Renal cortex interstitium (tissue), 15 donors: ENCODE measurements around the gene HDDC3. TPM values are rescaled to one million over a fixed set of nuclear protein-coding genes. Genes with fewer than 3 reads are reported as not detected.

Experiments used
- DNase-seq, 11 donors: peaks; one replicate each; pipeline ENCODE4 v3.0.0-alpha.2; 2013; ENCODE audit warnings: low read depth in 9 of 11, low spot score in 4 of 11; ENCODE audit errors: extremely low read depth in 1 of 11
- long read RNA-seq, 16 experiments: transcript quantifications; one replicate each; lab custom pipeline, GENCODE V29; 2026
- polyA plus RNA-seq, 3 donors: library from polyadenylated mRNA; unstranded; fragments of 120-200 nt; gene quantifications; one replicate each; pipeline ENCODE4 v1.2.1, GENCODE V29; 2013; ENCODE audit not compliant: insufficient read length in 3 of 3

HDDC3 gene, protein sequence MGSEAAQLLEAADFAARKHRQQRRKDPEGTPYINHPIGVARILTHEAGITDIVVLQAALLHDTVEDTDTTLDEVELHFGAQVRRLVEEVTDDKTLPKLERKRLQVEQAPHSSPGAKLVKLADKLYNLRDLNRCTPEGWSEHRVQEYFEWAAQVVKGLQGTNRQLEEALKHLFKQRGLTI
- 10 to 100 TPM; 15.6 to 21.0 (median 19.7) TPM for polyA plus RNA-seq
- long read RNA-seq, donor 1, transcript HDDC3-202 (4 exons, 1,880 nt) = major isoform, 5 of 7 reads
- long read RNA-seq, donor 1, partial matches to known transcripts = 0 of 7 reads
- long read RNA-seq, donor 1, other reads (novel, unspliced or antisense) = 0 of 7 reads
- long read RNA-seq, donor 2, partial matches to known transcripts = 0 of 6 reads
- long read RNA-seq, donor 2, other reads (novel, unspliced or antisense) = 0 of 6 reads
- long read RNA-seq, donor 3, full-length matches to known transcripts = 20 of 20 reads
- long read RNA-seq, donor 3, partial matches to known transcripts = 0 of 20 reads
- long read RNA-seq, donor 3, other reads (novel, unspliced or antisense) = 0 of 20 reads
- long read RNA-seq, donor 4, transcript HDDC3-202 (4 exons, 1,880 nt) = major isoform, 9 of 11 reads
- long read RNA-seq, donor 4, partial matches to known transcripts = 0 of 11 reads
- long read RNA-seq, donor 4, other reads (novel, unspliced or antisense) = 0 of 11 reads
- long read RNA-seq, donor 5 = 0 reads
- long read RNA-seq, donor 6, transcript HDDC3-202 (4 exons, 1,880 nt) = major isoform, 11 of 11 reads
- long read RNA-seq, donor 6, partial matches to known transcripts = 0 of 11 reads
- long read RNA-seq, donor 6, other reads (novel, unspliced or antisense) = 0 of 11 reads
- long read RNA-seq, donor 7, full-length matches to known transcripts = 10 of 10 reads
- long read RNA-seq, donor 7, partial matches to known transcripts = 0 of 10 reads
- long read RNA-seq, donor 7, other reads (novel, unspliced or antisense) = 0 of 10 reads
- long read RNA-seq, donor 8 = 0 reads
- long read RNA-seq, donor 9, transcript HDDC3-202 (4 exons, 1,880 nt) = major isoform, 5 of 6 reads
- long read RNA-seq, donor 9, partial matches to known transcripts = 0 of 6 reads
- long read RNA-seq, donor 9, other reads (novel, unspliced or antisense) = 0 of 6 reads
- long read RNA-seq, donor 10, transcript HDDC3-202 (4 exons, 1,880 nt) = major isoform, 9 of 108 reads
- long read RNA-seq, donor 10, partial matches to known transcripts = 98 of 108 reads
- long read RNA-seq, donor 10, other reads (novel, unspliced or antisense) = 0 of 108 reads
- long read RNA-seq, donor 11, transcript HDDC3-202 (4 exons, 1,880 nt) = major isoform, 5 of 8 reads
- long read RNA-seq, donor 11, partial matches to known transcripts = 0 of 8 reads
- long read RNA-seq, donor 11, other reads (novel, unspliced or antisense) = 0 of 8 reads
- long read RNA-seq, donor 12, full-length matches to known transcripts = 9 of 9 reads
- long read RNA-seq, donor 12, partial matches to known transcripts = 0 of 9 reads
- long read RNA-seq, donor 12, other reads (novel, unspliced or antisense) = 0 of 9 reads
- long read RNA-seq, donor 13 = 0 reads
- long read RNA-seq, donor 14, full-length matches to known transcripts = 14 of 30 reads
- long read RNA-seq, donor 14, partial matches to known transcripts = 9 of 30 reads
- long read RNA-seq, donor 14, other reads (novel, unspliced or antisense) = 7 of 30 reads
- long read RNA-seq, donor 15, full-length matches to known transcripts = 5 of 5 reads
- long read RNA-seq, donor 15, partial matches to known transcripts = 0 of 5 reads
- long read RNA-seq, donor 15, other reads (novel, unspliced or antisense) = 0 of 5 reads
- long read RNA-seq, donor 16, full-length matches to known transcripts = 26 of 261 reads
- long read RNA-seq, donor 16, partial matches to known transcripts = 220 of 261 reads
- long read RNA-seq, donor 16, other reads (novel, unspliced or antisense) = 15 of 261 reads

- DNase-seq = peak in 10 of 11 donors; percentile 63 to 84 (median 76)
Observed at GRCh38 chr15:90931828-90932659, at the start of gene HDDC3. HDDC3 (minus strand) TSS chr15:90932549; CDS start chr15:90932540, 9 bp downstream.

GRCh38 chr15:90982135-90982534 is 49.8 kb upstream of the HDDC3 start:
- no peak for DNase-seq

- DNase-seq = no peak
Observed at GRCh38 chr15:90981681-90982080, 49.3 kb upstream of the HDDC3 start.

DNA sequence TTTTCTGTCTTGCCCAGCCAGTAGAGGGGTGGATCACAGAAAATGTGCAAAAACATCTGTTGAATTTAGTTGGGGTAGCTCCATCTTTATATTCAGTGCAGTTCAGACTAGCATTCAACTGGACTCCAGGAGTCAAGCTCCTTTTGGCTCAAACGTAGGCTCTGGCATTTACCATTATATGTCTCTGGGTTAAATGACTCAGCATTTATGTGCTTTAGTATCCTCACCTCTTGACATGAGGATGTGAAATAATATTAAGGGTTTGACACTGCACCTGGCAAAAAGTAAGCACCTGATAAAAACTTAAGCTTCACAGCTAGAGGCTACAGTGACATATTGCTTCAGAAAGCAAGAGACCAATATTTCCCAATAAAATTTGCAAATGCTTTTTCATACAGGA is 47.2 kb upstream of the HDDC3 start:
- DNase-seq = no peak

- DNase-seq = no peak
Observed at GRCh38 chr15:90974216-90974615, 41.9 kb upstream of the HDDC3 start.

DNA sequence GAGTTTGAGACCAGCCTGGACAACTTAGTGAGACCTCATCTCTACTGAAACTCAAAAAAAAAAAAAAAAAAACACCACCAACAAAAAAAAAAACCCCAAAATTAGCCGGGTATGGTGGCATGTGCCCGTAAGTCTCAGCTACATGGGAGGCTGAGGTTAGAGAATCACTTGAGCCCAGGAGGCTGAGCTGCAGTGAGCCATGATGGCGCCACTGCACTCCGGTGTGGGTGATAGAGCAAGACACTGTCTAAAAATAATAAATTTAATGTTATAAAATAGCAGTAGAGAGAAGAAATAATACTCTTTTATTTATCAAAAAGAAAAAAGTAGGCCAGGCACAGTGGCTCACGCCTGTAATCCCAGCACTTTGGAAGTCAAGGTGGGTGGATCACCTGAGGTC is 39.8 kb upstream of the HDDC3 start:
- DNase-seq = no peak

DNA sequence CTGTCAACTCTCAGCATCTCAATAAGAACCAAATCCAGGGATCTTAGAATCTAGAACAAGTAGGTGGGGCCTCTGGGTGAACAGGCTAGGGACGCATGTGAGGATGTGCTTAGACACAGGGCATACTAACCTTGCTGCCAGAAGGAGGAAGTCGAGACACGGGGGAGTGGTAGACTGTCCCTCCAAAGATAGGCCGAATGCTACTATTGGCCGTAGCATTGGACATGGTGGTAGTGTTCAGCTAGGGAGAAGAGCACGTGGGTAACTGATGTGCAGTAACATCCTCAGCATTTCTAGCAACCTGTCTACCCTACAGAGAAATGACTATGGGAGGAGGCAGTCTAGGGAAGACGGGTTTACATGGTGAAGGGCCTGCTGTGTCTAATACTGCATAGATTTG is 37.9 kb upstream of the HDDC3 start:
- DNase-seq = no peak

- DNase-seq = no peak
Observed at GRCh38 chr15:90968434-90968833, 36.1 kb upstream of the HDDC3 start.

GRCh38 chr15:90967206-90967605 is 34.9 kb upstream of the HDDC3 start:
- no peak for DNase-seq

- no peak for DNase-seq
Observed at GRCh38 chr15:90966262-90966661, 33.9 kb upstream of the HDDC3 start.

DNA sequence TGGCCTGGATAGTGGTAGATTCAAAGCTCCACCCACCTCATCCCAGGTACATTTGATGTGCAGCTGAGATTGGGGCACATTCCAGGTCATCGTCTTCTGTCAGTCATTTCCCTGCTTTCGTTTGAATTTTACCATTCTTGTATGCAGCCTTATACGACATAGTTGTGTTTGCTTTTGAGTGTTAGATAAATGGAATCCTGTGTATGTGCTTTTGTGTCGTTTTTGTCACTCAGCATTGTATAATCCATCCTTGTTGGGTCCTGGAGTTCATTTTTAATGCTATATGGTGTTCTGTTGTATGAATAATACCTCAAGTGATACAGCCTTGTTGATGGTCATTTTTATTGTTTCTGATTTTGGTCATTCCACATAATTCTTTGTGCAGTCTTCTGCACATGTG is 29.7 kb upstream of the HDDC3 start:
- DNase-seq = no peak

GRCh38 chr15:90960298-90961091 is 28.1 kb upstream of the HDDC3 start:
- no peak for DNase-seq

DNA sequence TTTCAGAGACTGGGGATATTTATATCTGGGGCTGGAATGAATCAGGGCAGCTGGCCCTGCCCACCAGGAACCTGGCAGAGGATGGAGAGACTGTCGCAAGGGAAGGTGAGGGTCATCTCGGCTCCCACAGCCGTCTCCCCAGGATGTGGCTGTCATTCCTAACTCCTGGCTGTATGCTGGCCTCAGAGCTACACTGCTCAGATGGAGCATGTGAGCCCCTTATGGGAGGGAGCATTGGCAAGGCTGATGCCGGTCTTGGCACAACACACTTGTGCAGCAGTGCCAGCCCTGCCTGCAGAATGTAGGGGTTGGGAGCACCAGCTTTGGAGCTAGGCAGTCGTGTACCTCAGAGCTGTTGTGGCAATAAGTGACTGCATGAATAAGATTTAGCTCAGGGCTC is 27.5 kb upstream of the HDDC3 start:
- no peak for DNase-seq

GRCh38 chr15:90959028-90959595 is 26.8 kb upstream of the HDDC3 start:
- DNase-seq = no peak

DNA sequence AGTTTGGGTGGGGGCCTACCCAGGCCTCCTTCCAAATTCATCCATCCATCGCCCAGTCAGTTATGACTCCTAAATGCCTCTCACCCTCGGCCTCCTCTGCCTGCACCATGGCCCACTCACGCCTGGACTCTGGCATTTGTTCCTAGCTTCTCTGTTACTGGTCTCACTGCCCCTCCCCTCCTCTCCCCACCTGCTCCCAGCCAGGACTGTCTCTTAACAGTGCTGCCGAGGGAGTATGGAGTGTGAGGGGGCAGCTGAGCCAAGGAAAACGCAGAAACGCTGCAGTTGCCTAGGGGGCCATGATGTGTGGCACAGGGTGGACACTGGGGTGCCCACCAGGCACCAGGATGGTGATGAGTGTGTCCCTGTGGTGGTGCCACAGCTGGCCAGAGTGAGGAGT is 25.4 kb upstream of the HDDC3 start:
- DNase-seq = no peak
